HepG2 (cell line): Measurements from ENCODE around the gene NKX3-2.

Experiments used
- CREB1 ChIP-seq, 2 experiments: fragments of 450-650 bp in 1 of 2; IDR thresholded peaks; 2 replicates each; pipeline ENCODE4 v1.6.1; 2016 to 2017; ENCODE audit warnings: control low read depth in 1 of 2, mild to moderate bottlenecking in 1 of 2, missing compliant biosample characterization in 1 of 2, missing genetic modification characterization in 1 of 2
- HOXD1 ChIP-seq: sonication (generic); formaldehyde crosslinking; IDR thresholded peaks from 2 replicates; pipeline ENCODE4 v1.5.0; 2020; ENCODE audit warnings: missing genetic modification reagents
- MED8 ChIP-seq: sonication (generic); formaldehyde crosslinking; IDR thresholded peaks from 2 replicates; pipeline ENCODE4 v1.8.1; 2023; ENCODE audit warnings: mild to moderate bottlenecking, missing genetic modification reagents; ENCODE audit not compliant: insufficient replicate concordance
- POLR2AphosphoS5 ChIP-seq: IDR thresholded peaks from 2 replicates; pipeline ENCODE4 v1.6.1; 2012; ENCODE audit warnings: low read depth, low read length
- ZNF282 ChIP-seq: fragments of 450-650 bp; IDR thresholded peaks from 2 replicates; pipeline ENCODE4 v1.6.1; 2018; ENCODE audit not compliant: partially characterized antibody
- ZNF331 ChIP-seq: sonication (generic); formaldehyde crosslinking; IDR thresholded peaks from 2 replicates; pipeline ENCODE4 v1.4.0; 2020; ENCODE audit warnings: missing genetic modification reagents

GRCh38 chr4:13553081-13553480 lies 8.8 kb upstream of the NKX3-2 start:
- TF ChIP-seq ZNF282 (no peak), ZNF331 (no peak), POLR2AphosphoS5 (no peak), MED8 (CRISPR knock-in tag) (no peak), CREB1 (IDR thresholded peaks at IDR 0.05) (no peak), CREB1 (CRISPR knock-in tag; IDR thresholded peaks at IDR 0.05) (no peak), HOXD1 (CRISPR knock-in tag) (no peak)
